Endothelial cell of umbilical vein (primary cell): ENCODE data around the gene MYLIP. TPM values are rescaled to one million over a fixed set of nuclear protein-coding genes. Genes with fewer than 3 reads are reported as not detected.

Experiments used
- BruUV-seq: library from RNA; stranded (reverse); fragments of 400-500 nt; replicated peaks from 2 replicates; lab custom pipeline; 2021; lab: Mats Ljungman, UMichigan
- CTCF ChIA-PET: fragments of 300-600, 350-600 bp; sonication (Branson Sonifier 250); formaldehyde crosslinking; loops from one replicate; lab custom pipeline; 2021; ENCODE audit warnings: antibody characterized with exemption, inconsistent platforms; lab: Charles Lee
- POLR2A ChIA-PET: fragments of 300-600, 350-600 bp; sonication (Branson Sonifier 250); formaldehyde crosslinking; loops from one replicate; lab custom pipeline; 2021; ENCODE audit warnings: antibody characterized with exemption, inconsistent platforms; lab: Charles Lee
- DNase-seq: peaks from one replicate; pipeline ENCODE4 v3.0.0-alpha.2; 2011; ENCODE audit warnings: low read depth, low spot score
- FAIRE-seq: peaks from 2 replicates; lab custom pipeline; 2011; peaks lifted over from hg19 to GRCh38; lab: Jason Lieb, UNC
- H2AFZ ChIP-seq: 2 replicates; pipeline ENCODE4 v1.6.0; 2012; ENCODE audit warnings: low read depth, low read length, control low read depth, inconsistent platforms
- H3K27ac ChIP-seq: 2 replicates; pipeline ENCODE4 v1.5.1; 2011; ENCODE audit warnings: low read depth, mild to moderate bottlenecking, control low read depth, low read length, moderate library complexity; ENCODE audit not compliant: insufficient read depth
- H3K27me3 ChIP-seq, 2 experiments: 2 replicates each; pipeline versions ENCODE4 v1.6.0 to v1.6.1; 2011; ENCODE audit warnings: low read length in 2 of 2, mixed read lengths in 1 of 2; ENCODE audit not compliant: control insufficient read depth in 2 of 2, insufficient read depth in 2 of 2
- H3K36me3 ChIP-seq, 2 experiments: 2 replicates in 1 of 2; 3 replicates in 1 of 2; pipeline ENCODE4 v1.5.1; 2011; ENCODE audit warnings: low read length in 2 of 2, mild to moderate bottlenecking in 1 of 2, moderate library complexity in 1 of 2; ENCODE audit not compliant: control insufficient read depth in 2 of 2, insufficient read depth in 2 of 2; ENCODE audit errors: extremely low read depth in 1 of 2
- H3K4me1 ChIP-seq: 3 replicates; pipeline ENCODE4 v1.5.1; 2011; ENCODE audit warnings: mild to moderate bottlenecking, low read length; ENCODE audit not compliant: control insufficient read depth, insufficient read depth; ENCODE audit errors: extremely low read depth
- H3K4me2 ChIP-seq: 2 replicates; pipeline ENCODE4 v1.6.1; 2011; ENCODE audit warnings: low read length, control low read depth, mixed read lengths; ENCODE audit not compliant: insufficient read depth
- H3K4me3 ChIP-seq, 3 experiments: fragments of 200-600 bp in 1 of 3; sonication (generic), shearing (Covaris generic) in 1 of 3; replicated peaks in 1 of 3; 2 replicates each; pipeline ENCODE4 v1.5.1; 2011 to 2016; ENCODE audit warnings: control low read depth in 3 of 3, low read length in 3 of 3, mild to moderate bottlenecking in 2 of 3, inconsistent platforms in 1 of 3, low read depth in 1 of 3, moderate library complexity in 1 of 3; ENCODE audit not compliant: insufficient read depth in 1 of 3
- H3K79me2 ChIP-seq: 2 replicates; pipeline ENCODE4 v1.6.0; 2012; ENCODE audit warnings: low read length, inconsistent platforms; ENCODE audit not compliant: control insufficient read depth, insufficient read depth
- H3K9ac ChIP-seq: replicated peaks from 2 replicates; pipeline ENCODE3; 2011; ENCODE audit warnings: low read length, control low read depth; ENCODE audit not compliant: insufficient read depth; ENCODE audit errors: extremely low read depth
- H3K9me1 ChIP-seq: replicated peaks from 3 replicates; pipeline ENCODE4 v1.6.0; 2011; ENCODE audit warnings: mild to moderate bottlenecking, low read length; ENCODE audit not compliant: control insufficient read depth, insufficient read depth; ENCODE audit errors: extremely low read depth
- H3K9me3 ChIP-seq: replicated peaks from 2 replicates; pipeline ENCODE4 v1.5.1; 2012; ENCODE audit warnings: low read length, inconsistent platforms; ENCODE audit not compliant: control insufficient read depth, insufficient read depth
- H4K20me1 ChIP-seq: replicated peaks from 2 replicates; pipeline ENCODE3; 2011; ENCODE audit warnings: mild to moderate bottlenecking, low read length; ENCODE audit not compliant: control insufficient read depth, insufficient read depth; ENCODE audit errors: extremely low read depth
- CTCF ChIP-seq, 2 donors: IDR thresholded peaks; 1 replicate in 1 of 2; 2 replicates in 1 of 2; pipeline ENCODE4 v1.5.1; 2011; ENCODE audit warnings: low read length in 2 of 2, mild to moderate bottlenecking in 2 of 2, moderate library complexity in 2 of 2, control low read depth in 1 of 2, inconsistent platforms in 1 of 2, low read depth in 1 of 2; ENCODE audit not compliant: insufficient read depth in 1 of 2; ENCODE audit errors: extremely low read depth in 1 of 2
- EZH2 ChIP-seq: IDR thresholded peaks from 2 replicates; pipeline ENCODE4 v1.6.1; 2012; ENCODE audit warnings: borderline replicate concordance, low read depth, mild to moderate bottlenecking, moderate library complexity, low read length, inconsistent platforms; ENCODE audit not compliant: severe bottlenecking
- FOS ChIP-seq: IDR thresholded peaks from 2 replicates; pipeline ENCODE4 v1.6.1; 2011; ENCODE audit warnings: mild to moderate bottlenecking, low read length, moderate library complexity, borderline replicate concordance; ENCODE audit not compliant: insufficient read depth
- GATA2 ChIP-seq: IDR thresholded peaks from 2 replicates; pipeline ENCODE4 v1.7.0; 2011; ENCODE audit warnings: low read depth, mild to moderate bottlenecking, moderate library complexity, mixed read lengths, low read length; ENCODE audit not compliant: insufficient read length, insufficient read depth
- JUN ChIP-seq: IDR thresholded peaks from 2 replicates; pipeline ENCODE4 v1.6.1; 2011; ENCODE audit warnings: borderline replicate concordance, low read depth; ENCODE audit not compliant: insufficient read length, insufficient read depth
- MAX ChIP-seq: IDR thresholded peaks from 2 replicates; pipeline ENCODE4 v1.6.1; 2011; ENCODE audit not compliant: insufficient read depth, insufficient read length
- MYC ChIP-seq: IDR thresholded peaks from one replicate; pipeline ENCODE4 v1.6.1; 2011; ENCODE audit warnings: mild to moderate bottlenecking, low read depth, low read length
- POLR2A ChIP-seq: IDR thresholded peaks from 2 replicates; pipeline ENCODE4 v1.6.1; 2012; ENCODE audit warnings: low read depth, mild to moderate bottlenecking, control low read depth, low read length
- POLR2AphosphoS5 ChIP-seq: IDR thresholded peaks from 2 replicates; pipeline ENCODE4 v1.6.1; 2012; ENCODE audit warnings: low read depth, mild to moderate bottlenecking, control low read depth, low read length, moderate library complexity; ENCODE audit not compliant: insufficient read depth
- dilution Hi-C: fragments of 300-500 bp; cut with MboI; formaldehyde crosslinking; loops from one replicate; pipeline ENCODE4 v1.15.0; 2019; ENCODE audit warnings: low sequenced_read_pairs; ENCODE audit not compliant: extremely low pct_ligation_motif_present
- intact Hi-C: fragments of 100-400 bp; cut with micrococcal nuclease; formaldehyde crosslinking; loops from one replicate; pipeline ENCODE4 v1.10.0; 2022
- polyA plus RNA-seq, 4 experiments: library from polyadenylated mRNA; depleted of rRNA in 3 of 4; stranded (reverse) in 3 of 4; unstranded in 1 of 4; fragments of >200 nt; gene quantifications; 2 replicates each; pipeline versions ENCODE4 v1.2.1 to v1.2.3, GENCODE V29; 2011 to 2012; ENCODE audit warnings: missing spikeins in 1 of 4
- total RNA-seq: library from RNA; stranded (reverse); gene quantifications from 2 replicates; pipeline ENCODE4 v1.2.3, GENCODE V29; 2021

The MYLIP gene
- total and polyA plus RNA-seq, 2 donors (not counting 3 experiments of a cell fraction or from before 2014, with no cell fraction given): 16.9 to 19.2 TPM

DNA sequence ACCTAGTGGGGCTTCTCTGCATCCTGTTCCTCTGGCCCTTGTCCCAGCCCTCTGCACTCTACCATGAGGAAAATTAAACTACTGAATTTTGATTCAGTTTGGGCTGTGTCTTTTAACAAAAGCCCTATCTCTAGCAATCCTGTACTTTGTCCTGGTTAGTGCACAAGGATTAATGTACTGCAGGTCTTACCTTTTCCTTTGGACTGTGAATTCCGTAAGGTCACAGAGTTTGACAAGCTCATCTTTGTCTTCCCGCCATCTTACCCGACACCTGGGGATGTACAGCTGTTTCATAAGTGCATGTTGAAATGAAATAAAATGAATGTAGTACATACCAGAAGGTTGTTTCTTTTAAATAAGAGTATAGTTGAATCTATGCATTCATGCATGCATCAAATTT, 41.5 kb upstream of the MYLIP start:
- FAIRE-seq (no peak), DNase-seq (no peak)
- Histone ChIP-seq H3K9ac (no peak overlapping the region), H3K27me3 (no peaks in the 10 kb centered on the region), H4K20me1 (no peaks in the 10 kb centered on the region), H3K27ac (no peak overlapping the region), H3K4me3 (no peak overlapping the region), H3K4me1 (peaks cover 6% of the 10 kb centered on the region), H3K36me3 (no peaks in the 10 kb centered on the region), H3K9me3 (no peaks in the 10 kb centered on the region), H3K79me2 (no peaks in the 10 kb centered on the region), H3K4me2 (no peak overlapping the region), H3K9me1 (no peaks in the 10 kb centered on the region), H2AFZ (no peak overlapping the region)
- no peak for TF ChIP-seq MAX
- TF ChIP-seq EZH2: no peak
- no peak for TF ChIP-seq JUN
- TF ChIP-seq FOS: no peak
- ChIA-PET CTCF (interaction anchor here (1.0 to 1.6 kb wide), 2 partner anchors 95 to 396 kb away, joined by 3 to 6 read pairs; no protein-coding TSS in a partner anchor), POLR2A (no interaction called here)
- BruUV-seq: no TSS peak
- dilution Hi-C loops: no loop called here
- intact Hi-C loops: no loop called here

DNA sequence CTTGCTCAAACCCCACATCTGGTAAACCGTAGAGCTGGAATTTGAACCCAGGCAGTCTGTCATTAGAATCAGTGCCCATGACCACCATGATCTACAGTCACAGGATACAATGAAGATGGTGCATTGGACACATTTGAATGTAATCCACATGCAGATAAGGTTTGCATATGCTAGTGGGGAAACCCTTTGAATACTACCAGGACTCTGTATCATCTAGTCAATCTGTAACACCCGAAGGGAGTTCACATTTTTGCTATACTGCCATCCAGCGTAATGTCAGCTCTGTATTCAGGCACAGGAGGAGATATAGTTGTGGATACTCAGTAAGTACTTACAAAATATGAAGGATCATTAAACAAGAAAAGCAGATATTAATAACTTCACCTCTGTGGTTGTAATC, 40.5 kb upstream of the MYLIP start:
- FAIRE-seq (no peak), DNase-seq (no peak)
- BruUV-seq: no TSS peak
- ChIA-PET CTCF (no interaction called here), POLR2A (no interaction called here)
- Histone ChIP-seq H3K9me3 (no peaks in the 10 kb centered on the region), H3K36me3 (no peaks in the 10 kb centered on the region), H3K9me1 (no peaks in the 10 kb centered on the region), H3K79me2 (no peaks in the 10 kb centered on the region), H3K4me1 (peaks cover 14% of the 10 kb centered on the region), H3K4me2 (no peak overlapping the region), H3K27ac (no peak overlapping the region), H3K4me3 (no peak overlapping the region), H3K9ac (no peak overlapping the region), H4K20me1 (no peaks in the 10 kb centered on the region), H2AFZ (no peak overlapping the region), H3K27me3 (no peaks in the 10 kb centered on the region)
- dilution Hi-C loops: no loop called here
- TF ChIP-seq GATA2 (no peak), POLR2A (no peak), POLR2AphosphoS5 (no peak), FOS (no peak), CTCF (IDR thresholded peaks at IDR 0.05; ENCODE audit: extremely low read depth in 1 of 2, insufficient read depth in 1 of 2, low read depth in 1 of 2, low read length in 2 of 2) (no peak), EZH2 (no peak), JUN (no peak), MAX (no peak), MYC (no peak)
- intact Hi-C loops: no loop called here
